Pancreas (tissue), 10 donors: Measurements from ENCODE around the gene SUPT3H. TPM values are rescaled to one million over a fixed set of nuclear protein-coding genes. Genes with fewer than 3 reads are reported as not detected.

Experiments
- ATAC-seq, 4 donors: fragments of 200-7000 bp; cut with Tn5 transposase; one replicate each; pipeline versions ENCODE4 v1.8.0 to v1.9.1; 2020; ENCODE audit warnings: mild to moderate bottlenecking in 4 of 4, moderate library complexity in 4 of 4
- DNase-seq, 6 donors: peaks; one replicate each; pipeline ENCODE4 v3.0.0-alpha.2; 2020
- FAIRE-seq: peaks from 2 replicates; lab custom pipeline; 2012; peaks lifted over from hg19 to GRCh38; lab: Jason Lieb, UNC
- H3K27ac ChIP-seq, 4 donors: fragments of 200-600 bp; sonication (generic); 1 replicate in 3 of 4; 2 replicates in 1 of 4; pipeline versions ENCODE4 v1.5.0 to v1.8.0; 2020
- H3K27me3 ChIP-seq, 4 donors: fragments of 200-600 bp; one replicate each; pipeline ENCODE4 v1.8.0; 2021
- H3K36me3 ChIP-seq, 3 donors: fragments of 200-600 bp; sonication (generic) in 1 of 3; one replicate each; pipeline versions ENCODE4 v1.5.0 to v1.8.0; 2020 to 2021
- H3K4me1 ChIP-seq, 3 donors: fragments of 200-600 bp; one replicate each; pipeline ENCODE4 v1.8.0; 2021
- H3K4me3 ChIP-seq, 4 donors: fragments of 200-600 bp; sonication (generic) in 2 of 4; one replicate each; pipeline versions ENCODE4 v1.5.0 to v1.8.0; 2020 to 2021
- H3K9me3 ChIP-seq, 4 donors: fragments of 200-600 bp; one replicate each; pipeline ENCODE4 v1.8.0; 2021
- CTCF ChIP-seq, 4 donors: fragments of 200-600 bp; sonication (generic) in 3 of 4; IDR thresholded peaks; one replicate each; pipeline versions ENCODE4 v1.5.0 to v1.8.0; 2021; ENCODE audit warnings: antibody characterized with exemption in 4 of 4
- WGBS, 2 donors: extraction: QIAGEN DNeasy Blood & Tissue Kit; methylation state at CpG; one replicate each; pipeline ENCODE4 v1.1.7; 2013; 5-methylcytosine and 5-hydroxymethylcytosine counted together
- intact Hi-C, 3 donors: fragments of 100-400 bp; cut with DNase I; formaldehyde crosslinking; loops; one replicate each; pipeline versions ENCODE4 v1.11.1 to v1.14.2; 2022
- polyA plus RNA-seq, 2 donors: library from polyadenylated mRNA; stranded (reverse); fragments of 200-250 nt; gene quantifications; one replicate each; pipeline ENCODE4 v1.2.3, GENCODE V29; 2013
- total RNA-seq, 6 donors: library from RNA; stranded (reverse); fragmentation: NEBNext Ultra II Directional in 4 of 6; extraction: Animal tissue kit (Norgen Biotek cat#: 25700) in 4 of 6; gene quantifications; one replicate each; pipeline versions ENCODE4 v1.2.1 to v1.2.4, GENCODE V29; 2021 to 2023
- donor health status: healthy with polysubstance abuse.
- donor health status: DM: no; HTN: no; CAD: no; lungs with moderate emphysema.
- donor health status: DM: no; HTN: no; CAD: no.
- donor health status: control.
- donor health status: control.
- donor health status: Bipolar disorder and iron deficiency.
- donor health status: DM: yes; HTN: yes; CAD: no.
- donor health status: DM: no; HTN: no; CAD: no.
- donor health status: DM: no; HTN: no; CAD: no.
- donor health status: DM: yes; HTN: yes; CAD: no.

The SUPT3H gene
- total and polyA plus RNA-seq, 8 donors: 3.6 to 8.0 (median 5.3) TPM

- FAIRE-seq: no peak
- intact Hi-C loops: no loop called here
- Histone ChIP-seq H3K9me3 (no peaks in the 10 kb centered on the region), H3K4me3 (no peak overlapping the region), H3K27me3 (no peaks in the 10 kb centered on the region), H3K4me1 (peaks cover 0 to 14% (median 5%) of the 10 kb centered on the region in 3 donors), H3K27ac (no peak overlapping the region), H3K36me3 (no peaks in the 10 kb centered on the region)
- 87 to 93% methylated on average over 3 of the region's 3 CpGs for WGBS, 2 donors
- no peak for ATAC-seq
- TF ChIP-seq CTCF (IDR thresholded peaks at IDR 0.05): no peak
- no peak for DNase-seq
These were observed 580.0 kb downstream of the SUPT3H start for GRCh38 chr6:44797746-44798145.

GRCh38 chr6:44795326-44795725 is 582.4 kb downstream of the SUPT3H start:
- 86 to 94% methylated on average over 7 of the region's 7 CpGs for WGBS, 2 donors
- no peak for ATAC-seq
- no peak for DNase-seq
- H3K27me3 ChIP-seq: no peaks in the 10 kb centered on the region
- no peak for FAIRE-seq
- H3K27ac ChIP-seq: no peak overlapping the region
- no peak for TF ChIP-seq CTCF (IDR thresholded peaks at IDR 0.05)
- no peaks in the 10 kb centered on the region for H3K36me3 ChIP-seq
- no peaks in the 10 kb centered on the region for H3K9me3 ChIP-seq
- no peak overlapping the region for H3K4me3 ChIP-seq
- intact Hi-C loops: no loop called here
- peaks cover 0 to 8% (median 5%) of the 10 kb centered on the region in 3 donors for H3K4me1 ChIP-seq

DNA sequence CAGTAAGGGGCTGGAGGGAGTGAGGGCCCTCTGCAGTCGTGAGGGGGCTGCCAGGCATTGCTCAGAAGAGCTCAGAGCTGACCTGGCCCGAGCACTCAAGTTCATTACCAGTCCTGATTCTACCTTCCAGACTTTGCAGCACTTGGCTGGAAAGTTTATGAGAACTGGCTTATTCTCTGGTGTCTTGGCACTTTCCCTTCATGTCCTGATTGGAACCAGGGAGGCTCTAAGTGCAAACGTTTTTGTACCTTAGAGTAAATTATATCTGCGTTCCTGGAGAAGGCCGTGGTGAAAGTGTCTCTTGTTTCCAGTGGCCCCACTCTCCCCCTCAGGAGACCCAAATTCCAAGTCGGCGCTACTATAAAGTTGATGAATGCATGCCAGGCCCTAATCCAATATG is 587.9 kb downstream of the SUPT3H start:
- no peaks in the 10 kb centered on the region for H3K4me1 ChIP-seq
- no peak for ATAC-seq
- TF ChIP-seq CTCF (IDR thresholded peaks at IDR 0.05): no peak
- 68 to 69% methylated on average over 7 of the region's 7 CpGs for WGBS, 2 donors
- no peaks in the 10 kb centered on the region for H3K27me3 ChIP-seq
- intact Hi-C loops: no loop called here
- H3K27ac ChIP-seq: no peak overlapping the region
- no peak for DNase-seq
- no peaks in the 10 kb centered on the region for H3K36me3 ChIP-seq
- no peak overlapping the region for H3K4me3 ChIP-seq
- FAIRE-seq: no peak
- no peaks in the 10 kb centered on the region for H3K9me3 ChIP-seq

DNA sequence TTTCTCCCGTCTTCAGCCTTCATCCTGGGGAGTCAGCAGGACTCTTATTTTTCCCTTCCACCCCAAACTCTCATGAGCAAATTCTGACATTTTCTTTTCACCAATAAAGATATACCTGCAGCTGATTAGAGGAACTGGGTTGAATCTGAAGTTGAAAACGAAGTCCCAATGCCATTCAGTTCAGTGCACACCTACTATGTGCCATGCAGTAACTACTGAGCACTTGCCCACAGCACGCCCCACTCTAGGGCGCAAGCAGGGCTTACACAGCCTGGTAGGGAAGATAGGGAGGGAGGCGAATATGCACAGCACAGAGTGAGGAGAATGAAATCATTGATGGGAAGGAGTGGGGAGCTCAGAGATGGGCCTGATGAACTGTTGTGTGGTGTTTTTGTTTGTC is 588.7 kb downstream of the SUPT3H start:
- no peak for ATAC-seq
- H3K9me3 ChIP-seq: no peaks in the 10 kb centered on the region
- H3K36me3 ChIP-seq: no peaks in the 10 kb centered on the region
- no peak overlapping the region for H3K4me3 ChIP-seq
- no peaks in the 10 kb centered on the region for H3K4me1 ChIP-seq
- no peak for TF ChIP-seq CTCF (IDR thresholded peaks at IDR 0.05)
- no peak overlapping the region for H3K27ac ChIP-seq
- no peaks in the 10 kb centered on the region for H3K27me3 ChIP-seq
- intact Hi-C loops: no loop called here
- no peak for FAIRE-seq
- 67 to 69% methylated on average over 5 of the region's 5 CpGs for whole genome bisulfite sequencing, 2 donors
- no peak for DNase-seq

DNA sequence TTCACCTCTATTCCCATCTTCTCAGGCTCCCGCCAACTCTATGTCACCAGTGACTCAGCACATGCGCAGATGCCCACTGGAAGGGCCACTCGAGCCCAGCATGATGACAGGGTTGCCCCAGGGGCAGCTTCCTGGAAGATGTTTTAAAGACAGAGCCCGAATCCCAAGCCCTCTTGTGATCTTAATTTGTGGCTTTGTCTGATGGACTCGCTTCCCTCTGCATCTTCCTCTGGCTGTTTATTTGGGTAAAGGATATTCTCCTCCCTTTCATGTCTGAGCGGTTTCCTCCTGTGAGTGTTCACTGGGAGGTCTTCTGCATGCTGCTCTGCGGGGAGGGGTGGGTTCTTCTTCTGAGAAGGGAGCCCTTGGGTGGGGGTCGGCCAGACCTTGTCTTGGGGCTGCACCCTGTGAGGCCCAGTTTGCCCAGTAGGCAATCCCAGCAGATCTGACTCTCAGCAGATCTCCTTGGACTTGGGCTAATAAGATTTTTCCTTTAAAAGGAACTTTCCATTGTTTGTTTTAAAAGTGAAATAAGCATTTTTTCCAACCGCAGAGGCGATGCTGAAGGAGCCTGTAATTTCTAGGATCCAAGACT is 589.2 kb downstream of the SUPT3H start:
- H3K27ac ChIP-seq: no peak overlapping the region
- H3K27me3 ChIP-seq: no peaks in the 10 kb centered on the region
- no peaks in the 10 kb centered on the region for H3K9me3 ChIP-seq
- intact Hi-C loops: no loop called here
- TF ChIP-seq CTCF (IDR thresholded peaks at IDR 0.05): no peak
- no peaks in the 10 kb centered on the region for H3K36me3 ChIP-seq
- WGBS, 2 donors: 80 to 81% methylated on average over 10 of the region's 10 CpGs
- no peak for DNase-seq
- no peaks in the 10 kb centered on the region for H3K4me1 ChIP-seq
- FAIRE-seq: no peak
- no peak overlapping the region for H3K4me3 ChIP-seq
- ATAC-seq: no peak
